Measurements from ENCODE around the gene BSG.

BSG gene

GRCh38 chr19:629961-630714, 57.7 kb downstream of the BSG start:
- Mint-ChIP-seq H3K36me3 (peaks cover 20% of the 10 kb centered on the region), H3K27me3 (no peaks in the 10 kb centered on the region), H3K4me3 (no peak overlapping the region), H3K9me3 (no peaks in the 10 kb centered on the region), H3K4me1 (peaks cover 8% of the 10 kb centered on the region), H3K27ac (no peak overlapping the region)
- no peak for DNase-seq (ENCODE audit: low spot score in 2 of 2)
- ATAC-seq (ENCODE audit: low read depth), result no peak

DNA sequence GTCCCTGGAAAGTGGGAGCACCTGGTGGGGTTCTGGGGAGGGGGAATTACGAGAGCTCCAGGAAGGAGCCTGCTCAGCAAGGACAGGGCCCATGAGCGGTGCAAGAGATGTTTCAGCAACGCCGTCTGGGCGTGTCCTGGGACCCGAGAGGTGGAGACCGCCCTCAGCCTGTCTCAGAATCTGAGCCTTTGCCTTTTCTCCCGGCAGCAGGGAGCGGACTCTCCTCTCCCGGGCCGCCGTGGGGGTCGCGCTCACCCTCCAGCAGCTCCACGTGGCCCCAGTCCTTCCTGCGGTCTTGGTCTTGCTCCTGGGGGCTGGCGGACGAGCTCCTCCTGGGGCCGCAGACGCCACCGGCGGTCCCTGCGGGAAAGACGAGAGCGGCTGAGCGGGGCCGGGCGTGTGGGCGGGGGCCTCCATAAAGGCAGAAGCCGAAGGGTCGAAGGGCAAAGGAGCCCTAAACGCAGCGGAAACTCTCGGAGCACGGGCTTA, 60.2 kb downstream of the BSG start:
- Mint-ChIP-seq H3K27me3 (no peaks in the 10 kb centered on the region), H3K4me3 (peak overlapping the region; percentile 96), H3K27ac (peak overlapping the region; percentile 89), H3K9me3 (no peaks in the 10 kb centered on the region), H3K4me1 (peaks cover 14% of the 10 kb centered on the region), H3K36me3 (peaks cover 15% of the 10 kb centered on the region)
- ATAC-seq (ENCODE audit: low read depth) (no peak), DNase-seq (ENCODE audit: low spot score in 2 of 2) (no peak)

All from memory B cell (primary cell).